ENCODE results near the gene ZNF280D. TPM values are rescaled to one million over a fixed set of nuclear protein-coding genes. Genes with fewer than 3 reads are reported as not detected.

The ZNF280D gene
- total and polyA plus RNA-seq, 2 of the 13 experiments (the other 11 are each of a cell fraction or from before 2014, with no cell fraction given): 7.1 to 11.9 TPM

GRCh38 chr15:56672721-56673120 lies 60.6 kb downstream of the ZNF280D start:
- no peaks in the 10 kb centered on the region for H3K79me2 ChIP-seq (ENCODE audit: insufficient read depth, low read length)
- H3K27ac ChIP-seq (ENCODE audit: extremely low read length, insufficient read depth, low read length): no peak overlapping the region
- no peak overlapping the region for H3K9ac ChIP-seq (ENCODE audit: insufficient read depth, low read depth, low read length)
- FAIRE-seq (no peak), ATAC-seq (no peak), DNase-seq (ENCODE audit: low spot score) (no peak)
- H3K9me3 ChIP-seq (ENCODE audit: low read length): no peaks in the 10 kb centered on the region
- H4K20me1 ChIP-seq (ENCODE audit: insufficient read depth, low read length): no peaks in the 10 kb centered on the region
- peaks cover 7% of the 10 kb centered on the region; the same call in 1 of the 2 replicates for H3K4me1 ChIP-seq (ENCODE audit: insufficient read depth, low read length)
- BruUV-seq (replicated peaks): no TSS peak
- intact Hi-C loops (cut with micrococcal nuclease; ENCODE audit: unreplicated experiment): no loop called here
- no peak overlapping the region for H3K4me2 ChIP-seq (ENCODE audit: low read depth, low read length)
- CTCF ChIA-PET (ENCODE audit: low intra/inter-chr PET ratio, low total read pairs): no interaction called here
- in situ Hi-C loops (cut with HindIII; ENCODE audit: extremely low pct_ligation_motif_present, low pct_unique_long_range_greater_than_20kb): no loop called here
- no peaks in the 10 kb centered on the region for H3K36me3 ChIP-seq (replicated peaks in 1 of 2; ENCODE audit: control insufficient read depth in 1 of 2, insufficient read depth in 2 of 2, low read length in 2 of 2)
- POLR2A ChIA-PET: no interaction called here
- no peak overlapping the region for H2AFZ ChIP-seq (ENCODE audit: low read length)
- H3K27me3 ChIP-seq (ENCODE audit: control insufficient read depth in 1 of 2, insufficient read depth in 2 of 2, low read length in 2 of 2): no peaks in the 10 kb centered on the region
- no peak overlapping the region for H3K4me3 ChIP-seq (replicated peaks in 1 of 3; ENCODE audit: insufficient read depth in 1 of 3, low read depth in 2 of 3, low read length in 3 of 3)
- TF ChIP-seq ZNF607 (CRISPR knock-in tag; IDR thresholded peaks at IDR 0.05; ENCODE audit: borderline replicate concordance): no peak
- no peak for TF ChIP-seq MTA3 (CRISPR knock-in tag; IDR thresholded peaks at IDR 0.05)
- no peak for TF ChIP-seq MXD4 (CRISPR knock-in tag; IDR thresholded peaks at IDR 0.05)
- TF ChIP-seq GLMP (CRISPR knock-in tag; IDR thresholded peaks at IDR 0.05; ENCODE audit: borderline replicate concordance): no peak
- no peak for TF ChIP-seq GMEB2 (CRISPR knock-in tag; IDR thresholded peaks at IDR 0.05; ENCODE audit: low read depth)
- no peak for TF ChIP-seq MATR3 (CRISPR knock-in tag; IDR thresholded peaks at IDR 0.05)
- TF ChIP-seq, protein P1, sequence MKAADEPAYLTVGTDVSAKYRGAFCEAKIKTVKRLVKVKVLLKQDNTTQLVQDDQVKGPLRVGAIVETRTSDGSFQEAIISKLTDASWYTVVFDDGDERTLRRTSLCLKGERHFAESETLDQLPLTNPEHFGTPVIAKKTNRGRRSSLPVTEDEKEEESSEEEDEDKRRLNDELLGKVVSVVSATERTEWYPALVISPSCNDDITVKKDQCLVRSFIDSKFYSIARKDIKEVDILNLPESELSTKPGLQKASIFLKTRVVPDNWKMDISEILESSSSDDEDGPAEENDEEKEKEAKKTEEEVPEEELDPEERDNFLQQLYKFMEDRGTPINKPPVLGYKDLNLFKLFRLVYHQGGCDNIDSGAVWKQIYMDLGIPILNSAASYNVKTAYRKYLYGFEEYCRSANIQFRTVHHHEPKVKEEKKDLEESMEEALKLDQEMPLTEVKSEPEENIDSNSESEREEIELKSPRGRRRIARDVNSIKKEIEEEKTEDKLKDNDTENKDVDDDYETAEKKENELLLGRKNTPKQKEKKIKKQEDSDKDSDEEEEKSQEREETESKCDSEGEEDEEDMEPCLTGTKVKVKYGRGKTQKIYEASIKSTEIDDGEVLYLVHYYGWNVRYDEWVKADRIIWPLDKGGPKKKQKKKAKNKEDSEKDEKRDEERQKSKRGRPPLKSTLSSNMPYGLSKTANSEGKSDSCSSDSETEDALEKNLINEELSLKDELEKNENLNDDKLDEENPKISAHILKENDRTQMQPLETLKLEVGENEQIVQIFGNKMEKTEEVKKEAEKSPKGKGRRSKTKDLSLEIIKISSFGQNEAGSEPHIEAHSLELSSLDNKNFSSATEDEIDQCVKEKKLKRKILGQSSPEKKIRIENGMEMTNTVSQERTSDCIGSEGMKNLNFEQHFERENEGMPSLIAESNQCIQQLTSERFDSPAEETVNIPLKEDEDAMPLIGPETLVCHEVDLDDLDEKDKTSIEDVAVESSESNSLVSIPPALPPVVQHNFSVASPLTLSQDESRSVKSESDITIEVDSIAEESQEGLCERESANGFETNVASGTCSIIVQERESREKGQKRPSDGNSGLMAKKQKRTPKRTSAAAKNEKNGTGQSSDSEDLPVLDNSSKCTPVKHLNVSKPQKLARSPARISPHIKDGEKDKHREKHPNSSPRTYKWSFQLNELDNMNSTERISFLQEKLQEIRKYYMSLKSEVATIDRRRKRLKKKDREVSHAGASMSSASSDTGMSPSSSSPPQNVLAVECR (CRISPR knock-in tag; IDR thresholded peaks at IDR 0.05; ENCODE audit: borderline replicate concordance): no peak
- no peak for TF ChIP-seq SATB2 (CRISPR knock-in tag; IDR thresholded peaks at IDR 0.05)
- TF ChIP-seq ZNF710 (CRISPR knock-in tag; IDR thresholded peaks at IDR 0.05; ENCODE audit: borderline replicate concordance): no peak
- no peak for TF ChIP-seq STAT5B (CRISPR knock-in tag; IDR thresholded peaks at IDR 0.05)
- no peak for TF ChIP-seq EEA1 (CRISPR knock-in tag; IDR thresholded peaks at IDR 0.05; ENCODE audit: borderline replicate concordance)
- TF ChIP-seq GTF3A (CRISPR knock-in tag; conservative IDR thresholded peaks at IDR 0.05): no peak
- no peak for TF ChIP-seq ZNF550 (CRISPR knock-in tag; IDR thresholded peaks at IDR 0.05; ENCODE audit: borderline replicate concordance)
- TF ChIP-seq, protein P2, sequence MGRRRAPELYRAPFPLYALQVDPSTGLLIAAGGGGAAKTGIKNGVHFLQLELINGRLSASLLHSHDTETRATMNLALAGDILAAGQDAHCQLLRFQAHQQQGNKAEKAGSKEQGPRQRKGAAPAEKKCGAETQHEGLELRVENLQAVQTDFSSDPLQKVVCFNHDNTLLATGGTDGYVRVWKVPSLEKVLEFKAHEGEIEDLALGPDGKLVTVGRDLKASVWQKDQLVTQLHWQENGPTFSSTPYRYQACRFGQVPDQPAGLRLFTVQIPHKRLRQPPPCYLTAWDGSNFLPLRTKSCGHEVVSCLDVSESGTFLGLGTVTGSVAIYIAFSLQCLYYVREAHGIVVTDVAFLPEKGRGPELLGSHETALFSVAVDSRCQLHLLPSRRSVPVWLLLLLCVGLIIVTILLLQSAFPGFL (CRISPR knock-in tag; IDR thresholded peaks at IDR 0.05): no peak
